HG03097 (cell line): ENCODE measurements around the gene PTRHD1.
A peak's percentile ranks its signal among the peaks of the same experiment; 100 is the strongest.
"Not testable (repeated sequence)": the region's sequence is repeated elsewhere in the genome, so short reads cannot be mapped to it uniquely, and the experiment has no call there.

Experiments
- ATAC-seq: cut with Tn5 transposase; IDR thresholded peaks from one replicate; pipeline ENCODE4 v1.9.1; 2021; ENCODE audit not compliant: unreplicated experiment, low FRiP score

PTRHD1 gene

DNA sequence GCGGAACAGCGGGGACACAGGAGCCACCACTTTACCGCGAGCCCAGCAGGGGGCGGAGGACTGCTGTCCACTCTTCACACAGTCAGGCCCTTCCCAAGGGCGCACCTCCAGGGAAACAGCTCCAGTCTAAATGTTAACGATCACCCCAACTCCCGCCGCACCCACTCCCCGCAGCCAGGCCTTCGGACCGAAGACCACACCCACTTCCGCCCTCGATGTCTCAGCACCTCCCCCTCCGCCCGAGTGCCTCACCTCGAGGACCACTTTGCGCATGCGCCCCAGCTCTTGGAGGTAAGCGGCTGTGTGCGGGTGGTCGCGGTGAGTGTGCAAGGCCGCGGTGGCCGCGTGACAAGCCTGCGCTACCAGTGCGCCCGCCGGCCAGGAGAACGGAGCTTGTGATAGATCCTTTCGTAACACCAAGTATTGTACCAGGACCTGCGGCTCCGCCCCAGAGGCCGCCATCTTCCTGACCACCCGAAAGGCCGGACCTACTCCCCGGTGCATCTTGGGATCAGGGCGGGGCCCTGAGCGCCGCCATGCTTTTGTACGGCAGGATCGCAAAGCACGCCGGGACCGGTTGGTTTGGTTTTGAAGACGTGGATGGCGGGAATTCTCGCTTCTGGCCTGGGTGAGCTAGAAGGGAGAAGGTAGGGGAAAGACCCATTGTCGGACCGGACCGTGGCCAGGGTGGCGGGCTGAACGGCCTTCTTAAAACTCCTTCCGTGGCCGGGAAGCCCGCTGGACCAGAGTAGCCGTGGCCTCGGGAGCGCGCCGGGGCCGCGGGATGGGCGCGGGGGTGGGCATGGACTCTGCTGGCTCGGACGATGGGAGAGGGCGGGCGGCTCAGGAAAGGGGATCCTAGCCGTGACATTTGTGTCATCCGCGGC is at the start of gene PTRHD1, which contains the start of gene CENPO:
Gene PTRHD1, minus strand, starts transcription at position 518 of the 887 bp plus-strand sequence. Its CDS starts 14 bp downstream, at position 504.
Gene CENPO, plus strand, starts transcription at position 552 of the 887 bp plus-strand sequence. CDS start 495 bp downstream, outside the sequence.
- peak; percentile 91 for ATAC-seq

DNA sequence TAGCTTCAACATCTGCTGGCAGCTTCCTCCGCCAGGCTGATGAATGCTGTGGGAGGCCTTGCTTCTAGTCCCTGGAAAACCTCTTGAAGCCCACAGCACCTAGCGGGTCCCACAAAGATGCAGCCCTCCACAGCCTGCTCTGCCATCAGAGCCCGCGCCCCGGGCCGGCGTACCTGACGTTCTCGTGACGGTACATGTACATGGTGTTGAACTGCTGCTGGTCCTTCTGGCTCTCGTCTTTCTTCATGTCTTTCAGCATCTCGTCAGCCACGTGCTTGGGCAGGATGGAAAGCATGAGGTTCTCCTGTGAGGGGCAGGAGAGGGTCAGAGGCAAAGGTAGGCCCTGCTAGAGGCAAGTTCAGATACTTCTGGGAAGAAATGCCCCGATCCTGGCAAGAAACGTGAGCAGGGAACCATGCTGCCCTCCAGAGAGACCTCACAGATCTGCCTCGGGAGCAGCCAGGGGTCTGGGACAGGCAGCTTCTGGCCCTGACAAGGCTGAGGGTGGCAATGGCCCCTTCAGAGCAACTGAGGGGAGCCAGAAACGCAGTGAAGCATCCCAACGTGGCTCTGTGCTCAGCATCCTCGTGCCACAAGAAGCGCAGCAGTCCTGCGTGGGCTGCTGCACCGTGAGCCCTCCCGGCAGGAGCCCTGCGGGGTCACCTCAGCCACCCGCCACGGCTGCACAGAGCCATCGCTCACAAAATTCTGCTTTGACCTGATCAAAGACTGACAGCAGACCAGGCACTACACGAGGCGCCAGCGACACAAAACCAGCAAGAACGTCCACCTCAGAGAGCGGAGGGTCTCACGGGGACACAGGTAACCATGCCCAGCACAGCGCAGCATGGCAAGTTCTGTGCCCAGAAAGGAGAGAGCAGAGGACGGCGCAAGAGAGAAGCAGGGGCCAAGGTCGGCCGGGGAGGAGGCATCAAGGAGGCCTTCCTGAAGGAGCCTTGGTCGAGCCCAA is 49.2 kb upstream of the PTRHD1 start:
- ATAC-seq = no peak

DNA sequence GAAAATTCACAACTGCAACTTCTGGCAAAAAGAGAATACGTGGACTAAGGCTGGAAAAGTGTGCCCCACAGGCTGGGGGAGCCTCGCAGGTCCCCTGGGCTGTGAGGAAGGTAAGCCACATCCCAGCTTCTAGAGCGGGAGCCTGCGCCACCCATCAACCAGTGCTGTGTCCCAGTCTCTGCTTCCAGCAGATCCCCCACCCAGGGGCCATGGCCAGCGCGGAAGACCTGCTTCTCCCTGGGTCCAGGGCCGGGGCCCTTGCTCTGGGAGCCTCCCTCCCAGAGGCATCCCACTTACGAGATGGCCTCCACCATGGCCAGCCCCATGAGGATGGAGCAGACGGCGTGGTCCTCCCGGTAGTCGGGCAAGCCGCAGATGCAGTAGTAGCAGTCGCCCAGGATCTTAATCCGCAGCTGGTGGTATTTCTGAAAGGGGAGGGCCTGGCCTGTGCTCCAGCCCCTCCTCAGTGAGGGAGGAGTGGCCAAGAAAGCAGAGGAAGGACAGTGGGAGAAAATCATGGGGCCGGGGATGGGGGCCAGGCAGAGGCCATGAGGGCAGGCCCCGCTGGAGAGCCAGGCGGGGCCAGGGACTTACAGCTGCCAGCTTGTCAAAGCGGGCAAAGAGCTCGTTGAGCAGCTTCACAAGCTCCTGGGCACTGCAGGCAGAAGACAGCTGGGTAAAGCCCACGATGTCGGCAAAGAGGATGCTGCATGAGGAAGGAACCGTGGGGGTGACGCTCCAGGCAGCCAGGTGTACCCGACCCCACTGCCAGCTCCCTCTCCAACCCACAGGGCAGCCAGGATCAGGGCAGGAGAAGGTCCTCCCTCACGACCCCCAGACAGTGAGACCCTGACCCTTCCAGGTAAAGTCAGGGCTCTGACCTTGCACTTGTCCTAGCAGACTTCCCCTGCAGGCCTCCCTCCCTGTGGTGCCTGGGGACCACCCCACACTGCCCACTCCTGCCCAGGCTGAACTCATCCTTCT is 48.1 kb upstream of the PTRHD1 start:
- no peak for ATAC-seq

GRCh38 chr2:24840164-24840869 is 47.1 kb upstream of the PTRHD1 start:
- no peak for ATAC-seq

DNA sequence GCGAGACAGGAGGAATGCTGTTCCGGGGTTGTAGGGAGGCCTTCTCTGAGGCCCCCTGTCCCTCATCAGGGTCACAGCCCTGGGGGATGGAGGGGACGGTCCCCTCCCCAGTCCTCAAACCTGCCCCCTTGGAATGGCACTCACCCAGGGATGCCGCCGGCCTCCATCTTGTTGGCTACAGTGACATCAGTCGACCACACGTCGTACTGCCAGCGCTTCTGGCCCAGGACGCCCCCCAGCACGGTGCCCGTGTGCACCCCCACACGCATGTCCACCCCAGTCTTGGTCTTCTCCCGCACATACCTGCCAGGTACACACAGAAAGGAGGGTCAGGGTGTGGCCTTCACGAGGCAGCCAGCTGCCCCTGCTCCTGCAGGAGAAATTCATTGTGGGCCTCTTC is 46.5 kb upstream of the PTRHD1 start:
- ATAC-seq = no peak

DNA sequence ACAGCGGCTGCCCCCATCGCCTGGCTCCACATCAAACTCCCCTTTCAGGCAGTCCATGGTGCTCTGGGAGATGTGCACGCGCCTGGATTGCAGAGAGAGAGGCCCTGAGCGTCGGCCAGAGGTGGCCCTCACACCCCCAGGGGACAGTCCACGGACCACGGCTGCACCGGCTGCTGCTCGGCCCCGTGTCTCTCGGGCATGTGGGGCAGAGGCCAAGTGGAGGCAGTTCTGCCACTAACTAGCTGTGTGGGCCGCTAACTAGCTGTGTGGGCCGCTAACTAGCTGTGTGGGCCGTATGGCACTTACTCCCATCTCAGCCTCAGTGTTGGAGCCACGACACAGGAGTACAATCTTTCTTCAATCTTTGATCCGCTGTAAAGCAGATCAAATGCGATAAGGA is 45.4 kb upstream of the PTRHD1 start:
- ATAC-seq = no peak

- no peak for ATAC-seq
These were observed 44.9 kb upstream of the PTRHD1 start for GRCh38 chr2:24837996-24838513.

DNA sequence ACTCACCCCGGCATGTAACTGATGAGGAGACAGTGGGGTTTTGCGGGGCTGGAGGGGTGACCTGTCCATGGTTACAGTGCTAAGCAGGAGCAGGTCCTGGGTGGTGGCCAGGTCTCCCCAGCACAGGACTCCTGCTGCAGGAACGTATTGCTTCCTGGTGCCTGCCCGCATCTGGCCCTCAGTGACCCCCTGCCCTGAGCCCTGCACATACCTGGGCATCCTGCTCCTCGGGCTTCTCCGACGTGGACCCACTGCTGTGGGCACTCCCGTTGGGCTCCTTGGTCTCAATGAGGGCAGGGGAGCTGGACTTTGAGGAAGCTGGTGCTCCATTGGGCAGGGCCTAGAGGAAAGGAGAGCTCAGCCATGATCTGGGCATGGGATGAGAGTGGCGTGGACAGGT is 43.5 kb upstream of the PTRHD1 start:
- ATAC-seq = no peak

DNA sequence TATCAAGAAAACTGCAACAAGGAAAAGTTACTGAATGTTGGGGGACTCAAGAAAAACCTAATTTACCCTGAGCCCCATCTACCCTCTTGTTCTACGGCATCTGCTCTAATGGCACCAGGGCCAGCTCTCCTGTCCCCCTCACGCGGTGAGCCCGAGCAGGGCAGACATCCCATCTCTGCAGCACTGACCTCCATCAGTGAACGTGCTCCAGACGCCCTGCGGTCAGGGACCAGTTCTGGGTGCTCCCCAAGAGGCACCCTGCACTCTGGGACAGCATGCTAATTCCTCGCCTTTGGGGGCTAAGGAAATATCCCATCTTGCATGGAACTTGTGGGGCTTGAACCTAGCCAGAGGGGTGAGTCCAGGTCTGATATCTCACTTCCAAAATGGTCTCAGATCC is 43.0 kb upstream of the PTRHD1 start:
- ATAC-seq = no peak

GRCh38 chr2:24835411-24835810 is 42.2 kb upstream of the PTRHD1 start:
- ATAC-seq = not testable (repeated sequence)

GRCh38 chr2:24834733-24835395 is 41.7 kb upstream of the PTRHD1 start:
- no peak for ATAC-seq

DNA sequence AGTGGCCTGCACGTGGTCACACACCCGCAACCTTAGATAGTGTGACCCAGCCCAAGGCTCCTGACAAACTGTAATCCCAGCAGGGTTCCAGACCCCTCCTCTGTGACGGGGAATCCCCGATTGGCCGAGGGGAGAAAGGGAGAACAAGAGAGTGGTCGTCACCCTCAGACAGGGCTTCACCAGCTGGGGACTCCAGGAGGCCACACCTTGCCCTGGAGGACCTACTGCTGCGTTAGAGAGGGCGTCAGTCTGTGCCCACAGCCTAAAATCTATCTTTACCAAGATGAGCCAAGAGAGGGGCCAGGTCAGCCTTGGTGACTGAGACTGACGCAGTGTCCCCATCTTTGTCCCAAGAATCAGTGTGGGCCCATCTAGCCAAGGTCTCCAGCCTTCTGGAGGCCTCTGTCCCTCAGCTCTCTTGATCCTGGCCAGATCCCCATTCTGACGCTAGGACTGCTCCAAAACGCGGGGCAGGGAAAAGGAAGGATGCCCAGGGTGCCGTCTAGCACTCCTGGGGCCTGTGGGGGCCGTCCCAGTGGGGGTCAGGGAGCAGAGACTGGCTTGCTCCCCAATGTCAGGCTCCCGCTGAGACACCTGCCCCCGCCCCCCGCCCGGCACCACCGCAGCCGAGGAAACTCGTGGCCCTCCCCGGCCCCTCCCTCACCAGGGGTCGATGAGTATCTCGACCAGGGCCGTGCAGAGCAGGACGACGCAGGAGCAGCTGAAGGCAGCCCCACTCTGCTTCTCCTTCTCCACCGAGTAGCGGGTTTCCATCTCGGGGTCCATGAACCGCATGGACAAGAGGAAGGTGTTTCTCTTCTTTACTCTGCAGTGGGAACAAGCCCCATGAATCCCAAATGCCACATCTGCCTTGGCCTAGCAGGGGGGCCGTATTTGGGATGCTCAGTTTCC is 40.9 kb upstream of the PTRHD1 start:
- no peak for ATAC-seq

GRCh38 chr2:24832931-24833701 is 39.9 kb upstream of the PTRHD1 start:
- no peak for ATAC-seq

GRCh38 chr2:24832521-24832920 is 39.3 kb upstream of the PTRHD1 start:
- no peak for ATAC-seq

DNA sequence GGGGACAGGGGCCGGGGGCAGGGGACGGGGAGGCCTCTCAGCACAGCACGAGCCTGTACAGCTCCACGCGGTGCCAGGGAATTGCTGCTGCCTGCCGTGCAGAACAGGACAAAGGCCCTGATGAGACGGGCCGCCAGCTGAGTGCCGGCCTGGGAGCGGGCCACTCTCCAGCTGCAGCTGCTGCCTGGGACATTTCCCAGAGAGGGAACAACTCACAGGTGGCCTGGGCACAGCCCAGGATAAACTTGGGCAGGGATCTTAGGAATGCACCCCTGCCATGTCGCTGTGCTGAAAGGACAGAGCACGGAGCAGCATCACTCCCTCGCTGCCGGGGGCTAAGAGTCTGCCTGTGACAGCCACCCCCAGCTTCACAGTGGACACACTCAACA is 38.9 kb upstream of the PTRHD1 start:
- ATAC-seq = no peak

GRCh38 chr2:24831221-24832072 is 38.3 kb upstream of the PTRHD1 start:
- ATAC-seq = no peak
